HepG2 (cell line): ENCODE results near the gene LAMB2. TPM values are rescaled to one million over a fixed set of nuclear protein-coding genes. Genes with fewer than 3 reads are reported as not detected.

ENCODE experiments used
- NFE2L2 ChIP-seq: fragments of 150-350 bp; IDR thresholded peaks from 2 replicates; pipeline ENCODE4 v1.6.1; 2014; ENCODE audit warnings: low read length
- PHF5A ChIP-seq: IDR thresholded peaks from one replicate; pipeline ENCODE4 v1.6.1; 2018; ENCODE audit warnings: low read depth, missing genetic modification reagents; ENCODE audit not compliant: unreplicated experiment
- RFXAP ChIP-seq: sonication (generic); formaldehyde crosslinking; IDR thresholded peaks from 2 replicates; pipeline ENCODE4 v1.4.0; 2020; ENCODE audit warnings: missing genetic modification reagents, borderline replicate concordance
- SALL2 ChIP-seq: sonication (generic); formaldehyde crosslinking; IDR thresholded peaks from 2 replicates; pipeline ENCODE4 v1.8.1; 2023; ENCODE audit warnings: mild to moderate bottlenecking, missing genetic modification reagents, inconsistent platforms
- ZFP36 ChIP-seq: fragments of 150-350 bp; IDR thresholded peaks from 2 replicates; pipeline ENCODE4 v1.6.1; 2018; ENCODE audit warnings: borderline replicate concordance, low read length, low read depth; ENCODE audit not compliant: partially characterized antibody
- ZNF124 ChIP-seq: sonication (generic); formaldehyde crosslinking; IDR thresholded peaks from 2 replicates; pipeline ENCODE4 v1.4.0; 2020; ENCODE audit warnings: missing genetic modification reagents
- ZNF670 ChIP-seq: sonication (generic); formaldehyde crosslinking; IDR thresholded peaks from 2 replicates; pipeline ENCODE4 v1.8.0; 2022; ENCODE audit warnings: mild to moderate bottlenecking, missing genetic modification reagents, borderline replicate concordance
- ZNF790 ChIP-seq: sonication (generic); formaldehyde crosslinking; IDR thresholded peaks from 2 replicates; pipeline ENCODE4 v1.8.0; 2022; ENCODE audit warnings: missing genetic modification reagents, mild to moderate bottlenecking, borderline replicate concordance
- polyA plus RNA-seq, 8 experiments: library from polyadenylated mRNA; depleted of rRNA in 3 of 8; stranded (reverse) in 7 of 8; unstranded in 1 of 8; fragments of >200 nt; fragmentation: Illumina TruSeq in 4 of 8; extraction: Trizol in 4 of 8; gene quantifications; 2 replicates each; pipeline versions ENCODE4 v1.2.1 to v1.2.3, GENCODE V29; 2011 to 2016; ENCODE audit warnings: low read depth in 4 of 8, missing spikeins in 1 of 8, mixed read lengths in 1 of 8; ENCODE audit not compliant: insufficient read depth in 1 of 8
- total RNA-seq, 5 experiments: library from RNA; depleted of rRNA; stranded (reverse); fragments of >200 nt; fragmentation: Illumina TruSeq; extraction: Trizol; gene quantifications; 2 replicates each; pipeline ENCODE4 v1.2.3, GENCODE V29; 2016; ENCODE audit warnings: low read depth in 1 of 5
- TF ChIP-seq, protein P1 (sequence below): IDR thresholded peaks from 2 replicates; pipeline ENCODE4 v1.6.1; 2018; ENCODE audit warnings: missing genetic modification reagents
- TF ChIP-seq, protein P2 (sequence below): sonication (generic); formaldehyde crosslinking; IDR thresholded peaks from 2 replicates; pipeline ENCODE4 v1.5.1; 2020; ENCODE audit warnings: mild to moderate bottlenecking, missing genetic modification reagents, moderate library complexity
- TF ChIP-seq, protein P3 (sequence below): IDR thresholded peaks from 2 replicates; pipeline ENCODE4 v1.6.1; 2012; ENCODE audit warnings: low read depth, low read length, improper control_type of control experiment
- TF ChIP-seq, protein P4 (sequence below): sonication (generic); formaldehyde crosslinking; IDR thresholded peaks from 2 replicates; pipeline ENCODE4 v1.5.0; 2020; ENCODE audit warnings: mild to moderate bottlenecking, missing genetic modification reagents
- TF ChIP-seq, protein P5 (sequence below): sonication (generic); formaldehyde crosslinking; IDR thresholded peaks from 2 replicates; pipeline ENCODE4 v1.8.0; 2022; ENCODE audit warnings: mild to moderate bottlenecking, missing genetic modification reagents, moderate library complexity

Gene LAMB2
- total and polyA plus RNA-seq, 2 of the 13 experiments (the other 11 are each of a cell fraction or from before 2014, with no cell fraction given): 208 to 443 TPM

DNA sequence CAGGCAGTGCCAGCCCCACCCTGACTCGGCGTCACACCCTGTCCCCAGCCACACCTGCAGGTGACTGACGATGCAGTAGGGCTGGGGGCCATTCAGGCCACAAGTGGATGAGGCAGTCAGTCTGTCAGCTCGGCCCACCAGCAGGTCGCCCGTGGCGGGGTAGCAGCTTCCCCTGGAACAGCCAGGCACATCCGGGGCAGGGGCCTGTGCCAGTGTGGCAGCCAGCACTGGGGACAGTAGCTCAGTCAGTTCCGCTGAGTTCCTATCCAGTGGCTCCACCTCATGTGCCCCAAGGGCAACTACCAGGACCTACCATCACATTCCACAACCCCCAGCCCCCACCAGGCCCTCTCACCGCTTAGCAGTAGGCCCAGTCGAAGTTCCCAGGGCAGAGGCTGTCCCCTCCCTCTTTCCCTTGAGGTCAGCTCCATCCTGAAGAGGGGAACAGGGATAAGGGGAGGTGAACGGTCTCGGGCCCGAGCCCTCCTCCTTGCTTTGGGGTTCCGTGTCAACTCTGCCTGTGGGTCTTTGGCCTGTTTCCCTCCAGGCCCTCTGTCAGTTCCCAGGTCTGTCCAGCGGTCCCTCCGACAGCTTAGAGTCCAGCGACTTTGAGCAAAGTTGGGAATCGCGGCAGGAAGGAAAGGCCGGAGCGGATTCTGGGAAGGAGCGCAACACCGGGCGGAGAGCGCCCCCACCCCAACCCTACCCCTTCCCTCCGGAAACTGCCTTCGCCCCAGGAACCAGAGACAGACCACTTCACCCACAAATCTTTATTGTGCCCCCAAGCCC, at the start of gene LAMB2 (continued):
- TF ChIP-seq, protein P1, sequence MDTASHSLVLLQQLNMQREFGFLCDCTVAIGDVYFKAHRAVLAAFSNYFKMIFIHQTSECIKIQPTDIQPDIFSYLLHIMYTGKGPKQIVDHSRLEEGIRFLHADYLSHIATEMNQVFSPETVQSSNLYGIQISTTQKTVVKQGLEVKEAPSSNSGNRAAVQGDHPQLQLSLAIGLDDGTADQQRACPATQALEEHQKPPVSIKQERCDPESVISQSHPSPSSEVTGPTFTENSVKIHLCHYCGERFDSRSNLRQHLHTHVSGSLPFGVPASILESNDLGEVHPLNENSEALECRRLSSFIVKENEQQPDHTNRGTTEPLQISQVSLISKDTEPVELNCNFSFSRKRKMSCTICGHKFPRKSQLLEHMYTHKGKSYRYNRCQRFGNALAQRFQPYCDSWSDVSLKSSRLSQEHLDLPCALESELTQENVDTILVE (CRISPR knock-in tag): peak; percentile 56; the same call in 1 of the 2 replicates
- no peak for TF ChIP-seq ZNF790
- TF ChIP-seq, protein P2, sequence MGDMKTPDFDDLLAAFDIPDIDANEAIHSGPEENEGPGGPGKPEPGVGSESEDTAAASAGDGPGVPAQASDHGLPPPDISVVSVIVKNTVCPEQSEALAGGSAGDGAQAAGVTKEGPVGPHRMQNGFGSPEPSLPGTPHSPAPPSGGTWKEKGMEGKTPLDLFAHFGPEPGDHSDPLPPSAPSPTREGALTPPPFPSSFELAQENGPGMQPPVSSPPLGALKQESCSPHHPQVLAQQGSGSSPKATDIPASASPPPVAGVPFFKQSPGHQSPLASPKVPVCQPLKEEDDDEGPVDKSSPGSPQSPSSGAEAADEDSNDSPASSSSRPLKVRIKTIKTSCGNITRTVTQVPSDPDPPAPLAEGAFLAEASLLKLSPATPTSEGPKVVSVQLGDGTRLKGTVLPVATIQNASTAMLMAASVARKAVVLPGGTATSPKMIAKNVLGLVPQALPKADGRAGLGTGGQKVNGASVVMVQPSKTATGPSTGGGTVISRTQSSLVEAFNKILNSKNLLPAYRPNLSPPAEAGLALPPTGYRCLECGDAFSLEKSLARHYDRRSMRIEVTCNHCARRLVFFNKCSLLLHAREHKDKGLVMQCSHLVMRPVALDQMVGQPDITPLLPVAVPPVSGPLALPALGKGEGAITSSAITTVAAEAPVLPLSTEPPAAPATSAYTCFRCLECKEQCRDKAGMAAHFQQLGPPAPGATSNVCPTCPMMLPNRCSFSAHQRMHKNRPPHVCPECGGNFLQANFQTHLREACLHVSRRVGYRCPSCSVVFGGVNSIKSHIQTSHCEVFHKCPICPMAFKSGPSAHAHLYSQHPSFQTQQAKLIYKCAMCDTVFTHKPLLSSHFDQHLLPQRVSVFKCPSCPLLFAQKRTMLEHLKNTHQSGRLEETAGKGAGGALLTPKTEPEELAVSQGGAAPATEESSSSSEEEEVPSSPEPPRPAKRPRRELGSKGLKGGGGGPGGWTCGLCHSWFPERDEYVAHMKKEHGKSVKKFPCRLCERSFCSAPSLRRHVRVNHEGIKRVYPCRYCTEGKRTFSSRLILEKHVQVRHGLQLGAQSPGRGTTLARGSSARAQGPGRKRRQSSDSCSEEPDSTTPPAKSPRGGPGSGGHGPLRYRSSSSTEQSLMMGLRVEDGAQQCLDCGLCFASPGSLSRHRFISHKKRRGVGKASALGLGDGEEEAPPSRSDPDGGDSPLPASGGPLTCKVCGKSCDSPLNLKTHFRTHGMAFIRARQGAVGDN (CRISPR knock-in tag): peak; percentile 81
- TF ChIP-seq PHF5A: no peak
- TF ChIP-seq RFXAP (CRISPR knock-in tag): peak; percentile 44
- TF ChIP-seq, protein P3, sequence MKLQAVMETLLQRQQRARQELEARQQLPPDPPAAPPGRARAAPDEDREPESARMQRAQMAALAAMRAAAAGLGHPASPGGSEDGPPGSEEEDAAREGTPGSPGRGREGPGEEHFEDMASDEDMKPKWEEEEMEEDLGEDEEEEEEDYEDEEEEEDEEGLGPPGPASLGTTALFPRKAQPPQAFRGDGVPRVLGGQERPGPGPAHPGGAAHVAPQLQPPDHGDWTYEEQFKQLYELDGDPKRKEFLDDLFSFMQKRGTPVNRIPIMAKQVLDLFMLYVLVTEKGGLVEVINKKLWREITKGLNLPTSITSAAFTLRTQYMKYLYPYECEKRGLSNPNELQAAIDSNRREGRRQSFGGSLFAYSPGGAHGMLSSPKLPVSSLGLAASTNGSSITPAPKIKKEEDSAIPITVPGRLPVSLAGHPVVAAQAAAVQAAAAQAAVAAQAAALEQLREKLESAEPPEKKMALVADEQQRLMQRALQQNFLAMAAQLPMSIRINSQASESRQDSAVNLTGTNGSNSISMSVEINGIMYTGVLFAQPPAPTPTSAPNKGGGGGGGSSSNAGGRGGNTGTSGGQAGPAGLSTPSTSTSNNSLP: no peak
- TF ChIP-seq ZNF124: peak; percentile 33; the same call in 1 of the 2 replicates
- TF ChIP-seq, protein P4, sequence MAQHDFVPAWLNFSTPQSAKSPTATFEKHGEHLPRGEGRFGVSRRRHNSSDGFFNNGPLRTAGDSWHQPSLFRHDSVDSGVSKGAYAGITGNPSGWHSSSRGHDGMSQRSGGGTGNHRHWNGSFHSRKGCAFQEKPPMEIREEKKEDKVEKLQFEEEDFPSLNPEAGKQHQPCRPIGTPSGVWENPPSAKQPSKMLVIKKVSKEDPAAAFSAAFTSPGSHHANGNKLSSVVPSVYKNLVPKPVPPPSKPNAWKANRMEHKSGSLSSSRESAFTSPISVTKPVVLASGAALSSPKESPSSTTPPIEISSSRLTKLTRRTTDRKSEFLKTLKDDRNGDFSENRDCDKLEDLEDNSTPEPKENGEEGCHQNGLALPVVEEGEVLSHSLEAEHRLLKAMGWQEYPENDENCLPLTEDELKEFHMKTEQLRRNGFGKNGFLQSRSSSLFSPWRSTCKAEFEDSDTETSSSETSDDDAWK (CRISPR knock-in tag): no peak
- TF ChIP-seq, protein P5, sequence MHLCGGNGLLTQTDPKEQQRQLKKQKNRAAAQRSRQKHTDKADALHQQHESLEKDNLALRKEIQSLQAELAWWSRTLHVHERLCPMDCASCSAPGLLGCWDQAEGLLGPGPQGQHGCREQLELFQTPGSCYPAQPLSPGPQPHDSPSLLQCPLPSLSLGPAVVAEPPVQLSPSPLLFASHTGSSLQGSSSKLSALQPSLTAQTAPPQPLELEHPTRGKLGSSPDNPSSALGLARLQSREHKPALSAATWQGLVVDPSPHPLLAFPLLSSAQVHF (CRISPR knock-in tag): no peak
- TF ChIP-seq SALL2: 0 out of 2 replicates have a peak, but pooled peaks have one; percentile 85
- peak; percentile 50; the same call in 1 of the 2 replicates for TF ChIP-seq ZNF670 (CRISPR knock-in tag)
- no peak for TF ChIP-seq ZFP36
- 0 out of 2 replicates have a peak, but pooled peaks have one; percentile 3 for TF ChIP-seq NFE2L2
